Measurements from ENCODE around the gene MEN1. TPM values are rescaled to one million over a fixed set of nuclear protein-coding genes. Genes with fewer than 3 reads are reported as not detected.

MEN1 gene
- total RNA-seq, 6 experiments from 2014 or later, result 13.1 to 21.5 (median 17.0) TPM

- Histone ChIP-seq H3K4me1 (no peaks in the 10 kb centered on the region), H3K36me3 (no peaks in the 10 kb centered on the region), H3K27ac (no peak overlapping the region), H3K9me3 (no peaks in the 10 kb centered on the region), H3K27me3 (no peaks in the 10 kb centered on the region), H3K4me3 (no peak overlapping the region)
- intact Hi-C loops (cut with DNase I), result loop anchor here in 1 of 2 donors (5.0 kb wide), 1 partner anchor 45 kb away; no protein-coding TSS in a partner anchor
- ATAC-seq (no peak), DNase-seq (peak in 1 of 3 donors; percentile 16)
- WGBS (ENCODE audit: insufficient coverage, low coverage, low lambda C conversion rate, missing lambda C conversion rate), result 93% methylated on average over 3 of the region's 4 CpGs
- no peak for TF ChIP-seq POLR2A (IDR thresholded peaks at IDR 0.05)
- TF ChIP-seq, protein P1, sequence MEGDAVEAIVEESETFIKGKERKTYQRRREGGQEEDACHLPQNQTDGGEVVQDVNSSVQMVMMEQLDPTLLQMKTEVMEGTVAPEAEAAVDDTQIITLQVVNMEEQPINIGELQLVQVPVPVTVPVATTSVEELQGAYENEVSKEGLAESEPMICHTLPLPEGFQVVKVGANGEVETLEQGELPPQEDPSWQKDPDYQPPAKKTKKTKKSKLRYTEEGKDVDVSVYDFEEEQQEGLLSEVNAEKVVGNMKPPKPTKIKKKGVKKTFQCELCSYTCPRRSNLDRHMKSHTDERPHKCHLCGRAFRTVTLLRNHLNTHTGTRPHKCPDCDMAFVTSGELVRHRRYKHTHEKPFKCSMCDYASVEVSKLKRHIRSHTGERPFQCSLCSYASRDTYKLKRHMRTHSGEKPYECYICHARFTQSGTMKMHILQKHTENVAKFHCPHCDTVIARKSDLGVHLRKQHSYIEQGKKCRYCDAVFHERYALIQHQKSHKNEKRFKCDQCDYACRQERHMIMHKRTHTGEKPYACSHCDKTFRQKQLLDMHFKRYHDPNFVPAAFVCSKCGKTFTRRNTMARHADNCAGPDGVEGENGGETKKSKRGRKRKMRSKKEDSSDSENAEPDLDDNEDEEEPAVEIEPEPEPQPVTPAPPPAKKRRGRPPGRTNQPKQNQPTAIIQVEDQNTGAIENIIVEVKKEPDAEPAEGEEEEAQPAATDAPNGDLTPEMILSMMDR (IDR thresholded peaks at IDR 0.05), result no peak
Observed at GRCh38 chr11:64792482-64792881, 17.9 kb downstream of the MEN1 start.

- Histone ChIP-seq H3K4me1 (no peaks in the 10 kb centered on the region), H3K27ac (no peak overlapping the region), H3K27me3 (no peaks in the 10 kb centered on the region), H3K36me3 (no peaks in the 10 kb centered on the region), H3K9me3 (no peaks in the 10 kb centered on the region), H3K4me3 (no peak overlapping the region)
- ATAC-seq (no peak), DNase-seq (peak in 1 of 3 donors; percentile 51)
- no peak for TF ChIP-seq POLR2A (IDR thresholded peaks at IDR 0.05)
- TF ChIP-seq, protein P1 (IDR thresholded peaks at IDR 0.05), result no peak
- no CpG with 5 or more reads among the region's 14 CpGs for WGBS (ENCODE audit: insufficient coverage, low coverage, low lambda C conversion rate, missing lambda C conversion rate)
- intact Hi-C loops (cut with DNase I), result loop anchor here in 1 of 2 donors (5.0 kb wide), 1 partner anchor 45 kb away; no protein-coding TSS in a partner anchor
Observed at GRCh38 chr11:64791781-64792291, 18.5 kb downstream of the MEN1 start.

DNA sequence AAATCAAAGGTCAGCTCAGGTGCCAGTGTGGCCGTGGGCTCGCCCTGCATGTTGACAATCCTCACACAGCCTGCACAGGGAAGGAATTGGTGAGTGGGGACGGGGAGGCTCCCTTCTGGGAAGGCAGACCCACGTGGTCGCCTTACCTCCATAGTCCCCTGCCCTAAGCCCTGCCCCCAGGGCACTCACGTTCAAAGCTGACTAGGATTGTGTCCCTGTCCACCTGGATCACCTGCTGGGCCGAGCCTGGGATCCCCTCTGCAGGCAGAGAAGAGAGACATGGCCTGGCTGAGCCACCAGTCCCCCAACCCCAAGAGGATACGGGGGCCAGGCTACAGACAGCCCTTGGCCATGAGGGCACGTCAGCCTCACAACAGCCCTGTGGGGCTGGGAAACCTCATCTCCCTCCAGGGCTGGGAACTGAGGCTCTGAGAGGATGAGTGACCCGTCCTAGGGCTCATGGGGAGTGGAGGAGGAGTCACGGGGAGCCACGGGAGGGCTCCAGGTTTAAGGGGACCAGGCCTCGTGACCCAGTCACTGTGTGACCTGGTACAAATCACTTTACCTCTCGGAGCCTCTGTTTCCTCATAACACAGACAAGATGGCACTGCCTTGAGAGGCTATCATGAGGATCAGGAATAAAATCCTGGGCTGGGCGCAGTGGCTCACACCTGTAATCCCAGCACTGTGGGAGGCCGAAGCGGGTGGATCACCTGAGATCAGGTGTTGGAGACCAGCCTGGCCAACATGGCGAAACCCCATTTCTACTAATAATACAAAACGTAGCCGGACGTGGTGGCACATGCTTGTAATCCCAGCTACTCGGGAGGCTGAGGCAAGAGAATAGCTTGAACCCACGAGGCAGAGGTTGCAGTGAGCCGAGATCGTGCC lies 19.9 kb downstream of the MEN1 start:
- ATAC-seq (no peak), DNase-seq (peak in 1 of 3 donors; percentile 37)
- no peak overlapping the region for H3K27ac ChIP-seq
- TF ChIP-seq, protein P1 (IDR thresholded peaks at IDR 0.05), result no peak
- TF ChIP-seq POLR2A (IDR thresholded peaks at IDR 0.05), result no peak
- intact Hi-C loops (cut with DNase I), result loop anchor here in 1 of 2 donors (5.0 kb wide), 1 partner anchor 47 kb away; no protein-coding TSS in a partner anchor
- no peak overlapping the region for H3K4me3 ChIP-seq
- H3K36me3 ChIP-seq, result no peaks in the 10 kb centered on the region
- 81% methylated on average over 7 of the region's 25 CpGs for WGBS (ENCODE audit: insufficient coverage, low coverage, low lambda C conversion rate, missing lambda C conversion rate)
- H3K9me3 ChIP-seq, result no peaks in the 10 kb centered on the region
- no peaks in the 10 kb centered on the region for H3K27me3 ChIP-seq
- H3K4me1 ChIP-seq, result no peaks in the 10 kb centered on the region

DNA sequence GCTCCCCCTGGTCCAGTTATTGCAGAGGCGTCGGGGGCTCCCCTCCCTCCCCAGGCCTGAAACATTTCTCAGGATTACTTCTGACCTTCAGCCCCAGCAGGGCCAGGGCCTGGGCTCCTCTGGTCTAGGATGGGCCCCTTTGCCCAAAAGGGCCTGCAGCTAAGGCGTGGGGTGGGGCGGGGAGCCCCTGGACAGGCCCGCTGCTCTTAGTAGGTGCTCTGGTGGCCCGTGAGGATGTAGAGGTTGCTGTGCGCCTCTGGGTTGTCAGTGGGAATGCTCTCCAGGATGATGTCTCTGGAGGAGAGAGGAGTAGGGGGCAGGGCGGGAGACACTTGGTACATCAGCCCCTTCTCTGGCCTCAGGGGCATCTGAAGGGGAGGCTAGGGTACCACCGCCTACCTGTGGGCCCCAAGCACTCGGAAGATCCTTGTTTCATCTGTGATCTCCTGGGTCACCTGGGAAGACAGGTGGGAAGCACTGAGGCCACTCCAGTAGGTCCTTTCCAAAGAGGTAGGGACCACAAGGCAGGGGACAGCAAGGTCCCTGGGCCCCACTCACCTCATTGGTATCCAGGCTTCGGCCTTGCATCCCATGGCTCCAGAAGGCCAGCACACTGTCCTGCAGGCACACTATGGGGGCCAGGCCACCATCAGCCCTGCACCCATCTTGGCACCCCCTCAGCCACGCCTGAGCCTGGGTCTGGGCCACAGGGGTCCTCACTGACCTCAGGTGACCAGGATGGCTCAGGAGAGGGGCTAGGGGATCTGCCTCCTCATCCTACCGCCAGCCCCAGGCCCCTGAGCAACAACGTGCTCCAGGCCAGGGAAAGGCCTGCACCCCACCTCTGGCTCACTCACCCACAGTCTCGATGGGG lies 20.8 kb downstream of the MEN1 start:
- Histone ChIP-seq H3K27me3 (no peaks in the 10 kb centered on the region), H3K4me3 (no peak overlapping the region), H3K4me1 (no peaks in the 10 kb centered on the region), H3K36me3 (no peaks in the 10 kb centered on the region), H3K9me3 (no peaks in the 10 kb centered on the region), H3K27ac (no peak overlapping the region)
- intact Hi-C loops (cut with DNase I), result loop anchor here (5.0 to 10.0 kb wide), 2 partner anchors 48 to 55 kb away; partner anchors contain the start of gene CDC42BPG (in 1 of the 2)
- TF ChIP-seq, protein P1 (IDR thresholded peaks at IDR 0.05), result no peak
- no peak for TF ChIP-seq POLR2A (IDR thresholded peaks at IDR 0.05)
- DNase-seq (peak in 1 of 3 donors; percentile 50), ATAC-seq (no peak)
- WGBS (ENCODE audit: insufficient coverage, low coverage, low lambda C conversion rate, missing lambda C conversion rate), result 48% methylated on average over 2 of the region's 15 CpGs
